Lower lobe of right lung (tissue), 2 donors: ENCODE data around the gene CLEC19A. TPM values are rescaled to one million over a fixed set of nuclear protein-coding genes. Genes with fewer than 3 reads are reported as not detected.

Experiments
- ATAC-seq, 2 donors: fragments of 200-7000 bp; cut with Tn5 transposase; one replicate each; pipeline ENCODE4 v1.9.1; 2020 to 2022; ENCODE audit warnings: mild to moderate bottlenecking in 2 of 2, moderate library complexity in 2 of 2
- DNase-seq: peaks from one replicate; pipeline ENCODE4 v3.0.0-alpha.2; 2020
- H3K27ac ChIP-seq: fragments of 200-600 bp; one replicate; pipeline ENCODE4 v1.8.0; 2022
- H3K27me3 ChIP-seq: fragments of 200-600 bp; one replicate; pipeline ENCODE4 v1.8.0; 2022; ENCODE audit warnings: low read depth
- H3K36me3 ChIP-seq: fragments of 200-600 bp; one replicate; pipeline ENCODE4 v1.8.0; 2022; ENCODE audit warnings: mild to moderate bottlenecking
- H3K4me1 ChIP-seq: fragments of 200-600 bp; one replicate; pipeline ENCODE4 v1.8.0; 2022
- H3K4me3 ChIP-seq: fragments of 200-600 bp; one replicate; pipeline ENCODE4 v1.8.0; 2022; ENCODE audit warnings: mild to moderate bottlenecking
- H3K9me3 ChIP-seq: fragments of 200-600 bp; one replicate; pipeline ENCODE4 v1.8.0; 2022
- intact Hi-C: fragments of 100-400 bp; cut with DNase I; formaldehyde crosslinking; loops from one replicate; pipeline ENCODE4 v1.11.0; 2022
- total RNA-seq: library from RNA; stranded (reverse); fragmentation: NEBNext Ultra II Directional; extraction: Animal tissue kit (Norgen Biotek cat#: 25700); gene quantifications from one replicate; pipeline ENCODE4 v1.2.1, GENCODE V29; 2021
- TF ChIP-seq, protein P1 (sequence below): fragments of 200-600 bp; IDR thresholded peaks from one replicate; pipeline ENCODE4 v1.8.0; 2022; ENCODE audit warnings: antibody characterized with exemption, mild to moderate bottlenecking
- donor health status: DM: no; HTN: yes; CAD: no; lungs with severe emphysema.

Gene CLEC19A
- total RNA-seq, 1 donor from 2014 or later = not detected

DNA sequence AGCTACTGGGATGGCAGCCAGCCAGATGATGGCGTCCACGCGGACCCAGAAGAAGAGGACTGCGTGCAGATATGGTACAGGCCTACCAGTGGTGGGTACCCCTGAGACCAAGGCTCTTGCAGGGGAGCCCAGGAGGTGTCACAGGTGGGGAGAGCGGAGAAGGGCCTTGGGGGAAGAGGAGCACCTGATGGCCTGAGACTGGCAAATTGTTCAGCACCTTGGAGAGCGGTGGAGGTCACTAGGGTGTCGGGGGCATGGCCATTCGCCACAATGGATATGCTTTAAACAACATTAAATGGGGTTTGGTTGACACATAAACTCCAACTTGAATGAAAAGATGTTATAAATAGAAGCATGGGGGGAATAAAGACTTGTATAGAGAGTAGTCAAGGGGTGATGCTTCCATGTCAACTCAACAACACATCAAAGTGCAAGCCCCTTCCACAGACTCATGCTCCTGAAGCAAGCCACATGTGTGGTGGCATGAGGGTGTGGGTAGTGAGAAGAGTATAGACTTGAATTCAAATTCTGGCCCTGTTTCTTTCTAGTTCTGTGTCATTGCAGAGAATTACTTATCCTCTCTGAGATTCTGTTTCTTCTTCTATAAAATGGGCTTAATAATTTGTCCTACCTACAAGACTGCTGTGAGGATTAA, 22.2 kb downstream of the CLEC19A start:
- no peak overlapping the region for H3K4me3 ChIP-seq
- H3K36me3 ChIP-seq = no peaks in the 10 kb centered on the region
- no peaks in the 10 kb centered on the region for H3K4me1 ChIP-seq
- TF ChIP-seq, protein P1, sequence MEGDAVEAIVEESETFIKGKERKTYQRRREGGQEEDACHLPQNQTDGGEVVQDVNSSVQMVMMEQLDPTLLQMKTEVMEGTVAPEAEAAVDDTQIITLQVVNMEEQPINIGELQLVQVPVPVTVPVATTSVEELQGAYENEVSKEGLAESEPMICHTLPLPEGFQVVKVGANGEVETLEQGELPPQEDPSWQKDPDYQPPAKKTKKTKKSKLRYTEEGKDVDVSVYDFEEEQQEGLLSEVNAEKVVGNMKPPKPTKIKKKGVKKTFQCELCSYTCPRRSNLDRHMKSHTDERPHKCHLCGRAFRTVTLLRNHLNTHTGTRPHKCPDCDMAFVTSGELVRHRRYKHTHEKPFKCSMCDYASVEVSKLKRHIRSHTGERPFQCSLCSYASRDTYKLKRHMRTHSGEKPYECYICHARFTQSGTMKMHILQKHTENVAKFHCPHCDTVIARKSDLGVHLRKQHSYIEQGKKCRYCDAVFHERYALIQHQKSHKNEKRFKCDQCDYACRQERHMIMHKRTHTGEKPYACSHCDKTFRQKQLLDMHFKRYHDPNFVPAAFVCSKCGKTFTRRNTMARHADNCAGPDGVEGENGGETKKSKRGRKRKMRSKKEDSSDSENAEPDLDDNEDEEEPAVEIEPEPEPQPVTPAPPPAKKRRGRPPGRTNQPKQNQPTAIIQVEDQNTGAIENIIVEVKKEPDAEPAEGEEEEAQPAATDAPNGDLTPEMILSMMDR = no peak
- no peak overlapping the region for H3K27ac ChIP-seq
- ATAC-seq (no peak), DNase-seq (no peak)
- no peaks in the 10 kb centered on the region for H3K27me3 ChIP-seq
- H3K9me3 ChIP-seq = no peaks in the 10 kb centered on the region
- intact Hi-C loops = no loop called here

DNA sequence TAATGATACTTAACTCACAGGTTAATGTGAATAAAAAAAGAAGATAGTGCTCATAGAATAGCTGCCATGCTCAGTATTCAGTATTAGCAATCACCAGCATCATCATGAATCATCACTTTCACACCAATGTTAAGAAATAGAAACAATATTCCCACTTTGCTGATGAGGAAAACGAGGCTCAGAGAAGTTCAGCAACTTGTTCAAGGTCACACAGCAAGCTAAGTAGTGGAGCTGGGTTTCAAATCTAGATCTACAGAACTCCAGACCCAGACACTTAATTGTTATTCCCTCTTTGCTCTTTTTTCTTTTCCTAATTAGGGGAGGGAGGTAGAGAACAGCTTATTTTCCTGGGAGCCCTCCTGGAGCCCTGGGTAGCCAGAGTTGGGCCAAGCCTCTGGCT, 22.9 kb downstream of the CLEC19A start:
- ATAC-seq (no peak), DNase-seq (no peak)
- Histone ChIP-seq H3K4me3 (no peak overlapping the region), H3K4me1 (no peaks in the 10 kb centered on the region), H3K36me3 (no peaks in the 10 kb centered on the region), H3K27me3 (no peaks in the 10 kb centered on the region), H3K9me3 (no peaks in the 10 kb centered on the region), H3K27ac (no peak overlapping the region)
- TF ChIP-seq, protein P1 = no peak
- intact Hi-C loops = no loop called here

- TF ChIP-seq, protein P1 = no peak
These were observed 23.6 kb downstream of the CLEC19A start for GRCh38 chr16:19309178-19309577.

DNA sequence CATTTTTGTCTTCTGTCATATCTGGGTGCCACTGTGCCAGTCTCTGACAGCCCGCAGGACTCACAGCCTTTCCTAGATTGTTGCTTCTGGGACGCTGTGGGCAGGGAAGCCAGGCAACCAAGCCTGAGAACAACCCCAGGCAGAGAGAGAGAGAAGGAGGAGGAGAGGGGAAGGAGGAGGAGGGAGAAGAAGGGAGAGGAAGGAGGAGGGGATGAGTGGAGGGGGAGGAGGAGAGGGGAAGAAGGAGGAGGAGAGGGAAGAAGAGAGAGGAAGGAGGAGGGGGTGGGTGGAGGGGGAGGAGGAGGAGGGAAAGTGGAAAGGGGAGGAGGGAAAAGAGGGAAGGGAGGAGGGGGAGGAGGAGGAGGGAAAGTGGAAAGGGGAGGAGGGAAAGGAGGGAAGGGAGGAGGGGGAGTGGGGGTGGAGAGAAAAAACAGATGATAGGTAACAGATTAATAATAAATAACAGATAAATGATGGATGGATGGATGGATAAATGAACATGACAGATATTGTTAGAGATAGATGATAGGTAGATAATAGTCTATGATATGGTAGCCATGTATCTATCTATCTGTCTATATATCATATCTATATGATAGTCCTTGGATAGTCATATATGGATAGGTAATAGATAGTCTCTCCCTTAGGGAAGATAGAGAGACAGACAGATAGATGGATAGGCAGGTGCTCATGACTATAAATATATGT, 29.3 kb downstream of the CLEC19A start:
- Histone ChIP-seq H3K9me3 (no peaks in the 10 kb centered on the region), H3K27ac (no peak overlapping the region), H3K27me3 (no peaks in the 10 kb centered on the region), H3K36me3 (no peaks in the 10 kb centered on the region), H3K4me3 (no peak overlapping the region), H3K4me1 (no peaks in the 10 kb centered on the region)
- DNase-seq (no peak), ATAC-seq (no peak)
- TF ChIP-seq, protein P1 = no peak
- intact Hi-C loops = no loop called here

More at GRCh38 chr16:19309178-19309577, 23.6 kb downstream of the CLEC19A start:
- no peak overlapping the region for H3K27ac ChIP-seq
- intact Hi-C loops = no loop called here
- no peaks in the 10 kb centered on the region for H3K9me3 ChIP-seq
- H3K36me3 ChIP-seq = no peaks in the 10 kb centered on the region
- H3K4me3 ChIP-seq = no peak overlapping the region
- H3K27me3 ChIP-seq = no peaks in the 10 kb centered on the region
- no peaks in the 10 kb centered on the region for H3K4me1 ChIP-seq
- DNase-seq (no peak), ATAC-seq (no peak)

GRCh38 chr16:19315889-19316433, 30.4 kb downstream of the CLEC19A start:
- ATAC-seq (no peak), DNase-seq (no peak)
- TF ChIP-seq, protein P1 = no peak
- no peak overlapping the region for H3K4me3 ChIP-seq
- H3K27ac ChIP-seq = no peak overlapping the region
- intact Hi-C loops = no loop called here
- H3K9me3 ChIP-seq = no peaks in the 10 kb centered on the region
- no peaks in the 10 kb centered on the region for H3K4me1 ChIP-seq
- no peaks in the 10 kb centered on the region for H3K27me3 ChIP-seq
- H3K36me3 ChIP-seq = no peaks in the 10 kb centered on the region
